Amniotic epithelial cell (primary cell): ENCODE data around the gene CACHD1.
A peak's percentile ranks its signal among the peaks of the same experiment; 100 is the strongest.
"Not testable (repeated sequence)": the region's sequence is repeated elsewhere in the genome, so short reads cannot be mapped to it uniquely, and the experiment has no call there.

ENCODE experiments used
- DNase-seq: peaks from one replicate; pipeline ENCODE4 v3.0.0-alpha.2; 2010; ENCODE audit warnings: low read depth

CACHD1 gene

GRCh38 chr1:64594446-64594845, 124.5 kb downstream of the CACHD1 start:
- DNase-seq, result no peak

GRCh38 chr1:64595871-64596515, 126.1 kb downstream of the CACHD1 start:
- DNase-seq, result peak; percentile 32

GRCh38 chr1:64597113-64597512, 127.2 kb downstream of the CACHD1 start:
- no peak for DNase-seq

GRCh38 chr1:64598100-64598571, 128.2 kb downstream of the CACHD1 start:
- peak; percentile 79 for DNase-seq

GRCh38 chr1:64599242-64599641, 129.3 kb downstream of the CACHD1 start:
- no peak for DNase-seq

GRCh38 chr1:64601207-64601606, 131.3 kb downstream of the CACHD1 start:
- DNase-seq, result no peak

- no peak for DNase-seq
Measured at GRCh38 chr1:64608005-64608650, 138.2 kb downstream of the CACHD1 start.

GRCh38 chr1:64608651-64609048, 138.7 kb downstream of the CACHD1 start:
- no peak for DNase-seq

- not testable (repeated sequence) for DNase-seq
Measured at GRCh38 chr1:64610950-64611349, 141.0 kb downstream of the CACHD1 start.

- DNase-seq, result no peak
Measured at GRCh38 chr1:64616039-64616438, 146.1 kb downstream of the CACHD1 start.

GRCh38 chr1:64623750-64624191, 153.8 kb downstream of the CACHD1 start:
- peak; percentile 63 for DNase-seq

GRCh38 chr1:64624218-64624713, 154.3 kb downstream of the CACHD1 start:
- peak; percentile 64 for DNase-seq

GRCh38 chr1:64624808-64625207, 154.9 kb downstream of the CACHD1 start:
- peak; percentile 35 for DNase-seq

- DNase-seq, result no peak
Measured at GRCh38 chr1:64630611-64631010, 160.7 kb downstream of the CACHD1 start.

- no peak for DNase-seq
Measured at GRCh38 chr1:64631346-64632034, 161.6 kb downstream of the CACHD1 start.

- DNase-seq, result no peak
Measured at GRCh38 chr1:64632936-64633335, 163.0 kb downstream of the CACHD1 start.

GRCh38 chr1:64645735-64646134, 175.8 kb downstream of the CACHD1 start:
- DNase-seq, result no peak

GRCh38 chr1:64650411-64650810, 180.5 kb downstream of the CACHD1 start:
- no peak for DNase-seq

- peak; percentile 2 for DNase-seq
Measured at GRCh38 chr1:64651841-64652240, 181.9 kb downstream of the CACHD1 start.

GRCh38 chr1:64653466-64653865, 183.5 kb downstream of the CACHD1 start:
- no peak for DNase-seq

GRCh38 chr1:64654519-64655341, 184.8 kb downstream of the CACHD1 start:
- peak; percentile 24 for DNase-seq

GRCh38 chr1:64655861-64656260, 185.9 kb downstream of the CACHD1 start:
- DNase-seq, result no peak
